HUES64 (cell line): Measurements from ENCODE around the gene EXOC6B.

Experiments
- H3K27ac ChIP-seq: 2 replicates; pipeline ENCODE4 v1.7.0; 2013; ENCODE audit warnings: low read depth, low read length, inconsistent platforms
- H3K27me3 ChIP-seq: 2 replicates; pipeline ENCODE4 v1.6.1; 2013; ENCODE audit warnings: mild to moderate bottlenecking, low read length; ENCODE audit not compliant: insufficient read depth
- H3K36me3 ChIP-seq: 2 replicates; pipeline ENCODE4 v1.6.1; 2013; ENCODE audit warnings: mild to moderate bottlenecking, low read length; ENCODE audit not compliant: insufficient read depth
- H3K4me1 ChIP-seq: 2 replicates; pipeline ENCODE4 v1.6.1; 2013; ENCODE audit warnings: mild to moderate bottlenecking, low read length, moderate library complexity; ENCODE audit not compliant: insufficient read depth
- H3K4me3 ChIP-seq: 2 replicates; pipeline ENCODE4 v1.5.1; 2013; ENCODE audit warnings: mild to moderate bottlenecking, low read length, moderate library complexity
- H3K9ac ChIP-seq: 2 replicates; pipeline ENCODE4 v1.6.1; 2013; ENCODE audit warnings: mild to moderate bottlenecking, low read depth, low read length
- H3K9me3 ChIP-seq: 2 replicates; pipeline ENCODE4 v1.6.1; 2013; ENCODE audit warnings: low read depth, low read length; ENCODE audit not compliant: insufficient read depth
- WGBS: fragments of 150-250, 120-280 bp; methylation state at CpG from one replicate; pipeline ENCODE4 v1.1.7; 2013; ENCODE audit warnings: missing lambda C conversion rate; 5-methylcytosine and 5-hydroxymethylcytosine counted together

EXOC6B gene

GRCh38 chr2:72208225-72208624 lies 617.6 kb downstream of the EXOC6B start:
- Histone ChIP-seq H3K4me1 (0 out of 2 replicates have a peak, but pooled peaks cover 6% of the 10 kb centered on the region), H3K9ac (no peak overlapping the region), H3K27ac (no peak overlapping the region), H3K36me3 (no peaks in the 10 kb centered on the region), H3K9me3 (no peaks in the 10 kb centered on the region), H3K4me3 (no peak overlapping the region), H3K27me3 (no peaks in the 10 kb centered on the region)
- 100% methylated on average over 1 of the region's 1 CpG for whole genome bisulfite sequencing

- 95% methylated on average over 1 of the region's 2 CpGs for WGBS
- H3K9ac ChIP-seq, result no peak overlapping the region
- no peak overlapping the region for H3K27ac ChIP-seq
- H3K27me3 ChIP-seq, result no peaks in the 10 kb centered on the region
- H3K9me3 ChIP-seq, result no peaks in the 10 kb centered on the region
- H3K4me3 ChIP-seq, result no peak overlapping the region
- H3K4me1 ChIP-seq, result 0 out of 2 replicates have a peak, but pooled peaks cover 6% of the 10 kb centered on the region
- no peaks in the 10 kb centered on the region for H3K36me3 ChIP-seq
Observed at GRCh38 chr2:72207334-72207733, 618.5 kb downstream of the EXOC6B start.

GRCh38 chr2:72205504-72205881 lies 620.3 kb downstream of the EXOC6B start:
- Histone ChIP-seq H3K36me3 (no peaks in the 10 kb centered on the region), H3K27me3 (no peaks in the 10 kb centered on the region), H3K27ac (no peak overlapping the region), H3K9me3 (no peaks in the 10 kb centered on the region), H3K4me3 (no peak overlapping the region), H3K4me1 (0 out of 2 replicates have a peak, but pooled peaks cover 6% of the 10 kb centered on the region), H3K9ac (no peak overlapping the region)
- 88% methylated on average over 3 of the region's 3 CpGs for WGBS

GRCh38 chr2:72204786-72205503 lies 620.9 kb downstream of the EXOC6B start:
- Histone ChIP-seq H3K27ac (no peak overlapping the region), H3K36me3 (no peaks in the 10 kb centered on the region), H3K4me1 (0 out of 2 replicates have a peak, but pooled peaks cover 2% of the 10 kb centered on the region), H3K9ac (no peak overlapping the region), H3K4me3 (no peak overlapping the region), H3K9me3 (no peaks in the 10 kb centered on the region), H3K27me3 (no peaks in the 10 kb centered on the region)
- WGBS, result 94% methylated on average over 3 of the region's 3 CpGs

- Histone ChIP-seq H3K9ac (no peak overlapping the region), H3K4me3 (no peak overlapping the region), H3K4me1 (no peaks in the 10 kb centered on the region), H3K27ac (no peak overlapping the region), H3K27me3 (no peaks in the 10 kb centered on the region), H3K36me3 (no peaks in the 10 kb centered on the region), H3K9me3 (no peaks in the 10 kb centered on the region)
- WGBS, result 95% methylated on average over 8 of the region's 8 CpGs
Observed at GRCh38 chr2:72204156-72204785, 621.6 kb downstream of the EXOC6B start.

GRCh38 chr2:72198532-72199241 lies 627.1 kb downstream of the EXOC6B start:
- Histone ChIP-seq H3K9me3 (no peaks in the 10 kb centered on the region), H3K27ac (no peak overlapping the region), H3K4me1 (no peaks in the 10 kb centered on the region), H3K9ac (no peak overlapping the region), H3K36me3 (no peaks in the 10 kb centered on the region), H3K4me3 (no peak overlapping the region), H3K27me3 (no peaks in the 10 kb centered on the region)
- 78% methylated on average over 2 of the region's 2 CpGs for WGBS

GRCh38 chr2:72193723-72194122 lies 632.1 kb downstream of the EXOC6B start:
- no peaks in the 10 kb centered on the region for H3K36me3 ChIP-seq
- H3K9ac ChIP-seq, result no peak overlapping the region
- no peak overlapping the region for H3K4me3 ChIP-seq
- H3K9me3 ChIP-seq, result no peaks in the 10 kb centered on the region
- H3K27me3 ChIP-seq, result no peaks in the 10 kb centered on the region
- H3K4me1 ChIP-seq, result no peaks in the 10 kb centered on the region
- H3K27ac ChIP-seq, result no peak overlapping the region

GRCh38 chr2:72191441-72191840 lies 634.4 kb downstream of the EXOC6B start:
- no peaks in the 10 kb centered on the region for H3K27me3 ChIP-seq
- no peaks in the 10 kb centered on the region for H3K36me3 ChIP-seq
- 100% methylated on average over 1 of the region's 1 CpG for WGBS
- no peaks in the 10 kb centered on the region for H3K4me1 ChIP-seq
- no peak overlapping the region for H3K27ac ChIP-seq
- no peak overlapping the region for H3K4me3 ChIP-seq
- H3K9me3 ChIP-seq, result peaks cover 10% of the 10 kb centered on the region; the same call in 1 of the 2 replicates
- H3K9ac ChIP-seq, result no peak overlapping the region

GRCh38 chr2:72185206-72185605 lies 640.6 kb downstream of the EXOC6B start:
- 63% methylated on average over 1 of the region's 1 CpG for WGBS
- no peaks in the 10 kb centered on the region for H3K27me3 ChIP-seq
- H3K27ac ChIP-seq, result no peak overlapping the region
- no peaks in the 10 kb centered on the region for H3K36me3 ChIP-seq
- H3K9ac ChIP-seq, result no peak overlapping the region
- peaks cover 10% of the 10 kb centered on the region; the same call in 1 of the 2 replicates for H3K9me3 ChIP-seq
- H3K4me1 ChIP-seq, result no peaks in the 10 kb centered on the region
- no peak overlapping the region for H3K4me3 ChIP-seq

- Histone ChIP-seq H3K36me3 (peaks cover 2% of the 10 kb centered on the region; the same call in 1 of the 2 replicates), H3K9ac (no peak overlapping the region), H3K9me3 (peaks cover 10% of the 10 kb centered on the region; the same call in 1 of the 2 replicates), H3K4me1 (no peaks in the 10 kb centered on the region), H3K27ac (no peak overlapping the region), H3K4me3 (no peak overlapping the region), H3K27me3 (no peaks in the 10 kb centered on the region)
- 100% methylated on average over 2 of the region's 2 CpGs for WGBS
Observed at GRCh38 chr2:72183466-72183865, 642.4 kb downstream of the EXOC6B start.

- no peaks in the 10 kb centered on the region for H3K4me1 ChIP-seq
- H3K9me3 ChIP-seq, result 0 out of 2 replicates have a peak, but pooled peaks cover 6% of the 10 kb centered on the region
- no peak overlapping the region for H3K27ac ChIP-seq
- no peak overlapping the region for H3K4me3 ChIP-seq
- no peak overlapping the region for H3K9ac ChIP-seq
- H3K27me3 ChIP-seq, result no peaks in the 10 kb centered on the region
- H3K36me3 ChIP-seq, result peaks cover 7% of the 10 kb centered on the region; the same call in 1 of the 2 replicates
Observed at GRCh38 chr2:72183016-72183415, 642.8 kb downstream of the EXOC6B start.
